T-helper 22 cell (primary cell): ENCODE data around the gene CNTFR.

Experiments
- DNase-seq: peaks from one replicate; pipeline ENCODE4 v3.0.0-alpha.2; 2020; ENCODE audit warnings: low read depth

CNTFR gene

DNA sequence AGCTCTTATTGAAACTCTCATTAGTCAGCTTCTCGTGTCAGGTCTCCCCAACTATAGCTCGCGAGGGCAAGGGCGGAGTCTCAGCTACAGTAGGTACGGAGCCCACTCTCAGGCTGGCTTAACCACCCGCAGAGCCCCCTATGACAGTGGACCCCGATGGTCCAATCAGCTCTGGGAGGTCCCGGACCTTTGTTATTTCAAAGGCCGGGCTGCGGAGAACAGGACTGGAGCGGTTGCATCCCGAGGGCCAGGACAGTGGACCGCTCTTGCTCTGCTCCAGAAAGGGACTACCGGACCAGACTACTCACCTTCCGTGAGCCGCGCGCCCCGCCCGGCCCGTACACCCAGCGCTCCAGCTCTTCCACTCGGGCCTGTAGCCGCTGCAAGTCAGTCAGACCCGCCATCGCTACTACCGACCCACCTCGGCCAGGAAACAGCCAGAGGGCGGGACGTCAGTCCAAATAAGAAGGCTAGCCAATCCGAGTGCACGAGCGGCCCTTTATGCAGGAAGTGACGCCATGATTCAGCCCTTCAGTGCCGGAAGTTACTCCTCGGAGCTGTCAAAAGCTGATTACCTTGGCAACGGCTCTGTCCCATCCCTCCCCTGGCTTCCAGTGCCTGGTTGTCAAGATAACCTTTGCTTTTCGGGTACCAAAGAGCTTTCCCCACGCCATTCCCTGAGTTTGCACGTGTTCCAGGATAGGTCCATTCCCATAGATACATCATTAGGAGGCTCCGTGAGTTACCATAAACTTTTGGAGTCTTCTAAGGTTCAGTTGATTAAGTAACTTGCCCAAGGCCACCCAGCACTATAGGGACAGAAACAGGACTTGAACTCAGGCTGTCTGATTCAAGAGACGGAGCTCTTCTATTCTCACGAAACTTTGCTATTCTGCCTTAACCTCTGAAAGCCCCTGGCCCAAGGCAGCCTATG, 30.8 kb upstream of the CNTFR start, which contains the start of gene DCTN3:
TSS of gene DCTN3 (minus strand) at position 435 of the 934 bp plus-strand sequence. CDS start at position 404, 31 bp downstream.
- peak; percentile 86 for DNase-seq

DNA sequence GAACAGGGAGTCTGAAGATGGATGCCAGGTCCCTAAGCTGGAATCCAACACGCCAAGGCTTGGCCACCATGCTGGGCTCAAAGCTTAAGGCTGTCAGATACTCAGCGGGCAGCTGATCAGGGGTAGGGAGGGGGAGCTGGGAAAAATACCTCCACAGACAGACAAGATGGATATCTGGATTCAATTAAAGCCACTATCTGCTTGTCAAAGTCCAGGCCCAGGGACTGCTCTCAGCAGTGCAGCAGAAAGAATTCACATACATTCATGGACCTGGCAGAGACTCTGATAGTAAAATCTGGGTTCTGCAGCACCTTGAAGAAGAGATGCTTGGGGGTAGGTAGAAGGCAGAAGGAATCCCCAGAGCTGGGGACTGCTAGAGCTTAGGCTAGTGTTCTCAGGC, 25.6 kb upstream of the CNTFR start:
- no peak for DNase-seq

DNA sequence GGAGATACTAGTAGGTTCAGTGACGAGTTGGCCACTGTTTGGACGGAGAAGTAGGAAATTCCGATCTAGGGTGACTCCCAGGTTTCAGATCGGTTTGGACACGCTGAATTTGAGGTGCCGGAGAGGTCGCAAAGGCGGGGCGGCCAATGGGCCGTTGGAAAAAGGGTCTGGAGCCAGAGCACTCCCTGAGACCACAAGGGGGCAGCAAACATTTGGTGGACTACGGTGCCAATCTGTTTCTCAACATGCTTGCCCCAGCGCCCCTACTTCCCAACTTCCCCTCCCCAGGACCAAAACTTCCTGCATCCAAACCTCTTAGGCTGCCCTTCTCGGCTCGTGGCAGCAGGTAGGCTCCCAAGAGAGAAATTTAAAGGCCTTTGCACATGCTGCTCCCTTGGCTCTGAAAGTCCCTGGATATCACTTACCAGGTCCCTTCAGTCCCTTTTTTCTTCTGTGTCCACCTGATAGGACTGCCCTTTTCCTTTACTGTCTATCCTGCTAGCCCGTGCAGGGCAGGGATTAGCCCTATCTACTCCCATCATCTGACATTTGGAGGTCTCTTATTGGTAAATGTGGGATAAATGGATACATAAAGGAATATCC, 23.4 kb upstream of the CNTFR start:
- peak; percentile 41 for DNase-seq

DNA sequence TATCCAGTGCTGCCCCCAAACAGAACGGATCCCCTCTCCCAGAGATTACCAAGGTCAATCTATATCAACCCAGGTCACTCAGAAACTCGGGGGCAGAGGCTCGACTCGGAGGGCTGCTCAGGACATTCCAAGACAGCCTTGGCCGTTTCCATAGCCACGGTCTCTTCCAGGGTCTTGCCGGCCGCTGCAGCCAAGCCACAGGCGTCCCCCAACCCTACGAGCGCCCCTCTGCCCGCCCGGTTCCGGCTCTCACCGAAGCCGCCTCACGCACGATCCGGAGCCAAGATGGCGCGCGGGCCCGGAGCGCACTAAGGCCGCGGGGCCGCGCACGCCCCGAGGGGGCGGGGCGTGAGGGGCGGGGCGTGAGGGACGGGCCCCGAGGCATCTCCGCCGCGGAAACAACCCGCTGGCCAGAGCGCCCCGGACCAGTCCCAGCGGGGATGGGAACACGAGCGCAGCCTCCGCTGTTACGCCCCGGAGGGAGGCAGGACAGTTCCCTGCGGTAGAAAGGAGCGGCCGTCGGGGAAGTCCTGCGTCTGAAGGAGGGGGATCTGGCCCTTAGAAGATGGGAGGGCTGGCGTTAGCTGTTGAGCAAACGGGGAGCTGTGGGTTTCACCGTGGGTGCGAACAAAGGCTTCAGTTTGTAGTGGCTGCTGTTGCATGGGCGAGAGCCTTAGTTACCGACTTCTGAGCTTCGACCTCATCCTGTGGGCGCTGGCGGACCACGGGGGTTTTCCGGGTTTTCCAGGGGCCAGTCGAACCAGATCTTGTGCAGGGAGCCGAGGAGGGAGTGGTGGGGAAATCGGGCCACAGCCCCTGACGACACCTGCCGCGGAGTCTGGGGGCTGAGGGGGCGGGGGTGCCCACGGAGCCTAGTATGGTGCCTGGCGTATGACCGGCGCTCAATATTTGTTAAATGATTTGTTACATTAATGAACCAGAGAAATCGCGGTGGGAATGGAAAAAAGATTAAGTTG, 22.6 kb upstream of the CNTFR start, which contains the start of gene RPP25L:
TSS of gene RPP25L (minus strand) at position 287 of the 977 bp plus-strand sequence. CDS start 801 bp downstream, outside the sequence.
- DNase-seq, result peak; percentile 70

DNA sequence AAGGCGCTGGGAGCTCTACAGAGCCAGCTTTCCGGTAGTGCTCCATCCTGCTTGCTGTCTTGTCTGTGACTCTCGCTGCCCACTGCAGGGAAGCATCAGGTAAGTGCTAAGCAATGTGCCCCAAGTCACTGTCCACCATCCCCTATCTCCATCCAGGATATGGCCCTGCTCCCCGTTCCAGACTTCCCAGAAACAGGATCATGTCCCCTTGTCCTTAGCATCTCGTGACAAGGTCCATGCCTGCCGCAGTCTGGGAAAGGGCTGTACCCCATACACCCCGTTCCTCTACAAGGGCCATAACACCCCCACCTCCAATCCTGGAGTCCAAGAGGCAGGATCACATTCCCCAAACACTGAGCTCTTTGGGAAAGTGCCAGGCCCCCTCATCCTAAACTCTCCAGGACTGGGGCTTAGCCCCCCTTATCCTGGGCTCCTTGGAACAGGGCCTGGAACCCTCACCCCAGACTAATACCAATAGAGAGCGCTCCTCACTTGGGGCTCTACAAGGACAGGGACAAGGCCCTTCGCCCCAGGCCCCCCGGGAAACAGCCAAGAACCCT, 21.8 kb upstream of the CNTFR start:
- DNase-seq, result no peak

DNA sequence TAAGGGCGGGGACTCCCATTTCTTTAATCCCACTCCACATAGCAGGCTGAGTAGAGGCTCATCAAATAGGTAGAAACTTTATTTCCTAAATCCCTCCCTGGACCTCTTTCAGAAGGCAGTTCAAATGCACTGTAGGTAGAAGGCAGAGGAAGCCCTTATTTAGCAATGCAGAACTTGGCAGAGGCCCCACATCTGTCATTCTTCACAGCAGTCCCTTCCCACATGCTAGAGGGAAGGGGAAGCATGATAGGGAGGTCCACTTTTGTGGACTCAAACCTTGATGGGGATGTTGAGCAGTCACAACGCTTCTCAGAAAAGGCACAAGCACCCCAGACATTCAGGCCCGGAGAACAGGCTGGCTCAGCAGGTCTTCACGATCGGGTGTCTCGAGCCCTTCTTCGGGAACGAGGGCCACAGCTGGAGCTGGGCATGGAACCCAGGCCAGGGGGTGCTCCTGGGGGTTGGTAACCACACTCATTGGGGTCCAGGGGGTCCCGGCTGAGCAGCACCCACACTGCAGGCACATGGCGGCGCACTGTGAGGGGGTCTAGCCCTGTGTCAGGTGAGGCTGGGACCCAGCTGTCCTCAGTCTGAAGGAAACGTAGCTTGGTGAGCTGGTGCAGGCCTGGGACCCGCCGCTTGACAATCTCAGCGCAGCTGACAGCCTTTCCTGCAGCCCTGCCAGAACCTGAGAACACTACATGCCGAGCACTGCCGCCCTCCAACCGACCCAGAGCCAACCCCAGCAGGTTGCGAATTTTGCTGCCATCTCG, 21.1 kb upstream of the CNTFR start:
- DNase-seq, result no peak

DNA sequence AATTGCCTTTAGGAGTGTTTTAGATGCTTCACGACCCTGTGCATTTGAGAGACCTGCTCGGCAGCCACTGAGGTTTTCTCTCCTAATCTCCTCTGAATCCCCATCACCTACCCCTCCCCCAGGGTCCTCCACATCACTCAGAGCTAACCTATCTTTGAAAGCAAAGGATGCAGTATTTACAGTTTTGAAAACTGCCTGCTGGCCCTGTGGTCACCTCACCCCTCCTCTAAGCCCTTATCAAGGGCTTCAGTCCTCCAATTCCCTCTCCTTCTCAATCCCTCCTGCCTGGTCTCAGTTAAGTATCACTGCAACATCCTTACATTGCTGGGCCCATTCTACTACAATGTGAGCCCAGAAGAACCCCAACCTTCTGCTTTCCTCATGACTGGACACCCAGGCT, 17.8 kb upstream of the CNTFR start:
- no peak for DNase-seq

DNA sequence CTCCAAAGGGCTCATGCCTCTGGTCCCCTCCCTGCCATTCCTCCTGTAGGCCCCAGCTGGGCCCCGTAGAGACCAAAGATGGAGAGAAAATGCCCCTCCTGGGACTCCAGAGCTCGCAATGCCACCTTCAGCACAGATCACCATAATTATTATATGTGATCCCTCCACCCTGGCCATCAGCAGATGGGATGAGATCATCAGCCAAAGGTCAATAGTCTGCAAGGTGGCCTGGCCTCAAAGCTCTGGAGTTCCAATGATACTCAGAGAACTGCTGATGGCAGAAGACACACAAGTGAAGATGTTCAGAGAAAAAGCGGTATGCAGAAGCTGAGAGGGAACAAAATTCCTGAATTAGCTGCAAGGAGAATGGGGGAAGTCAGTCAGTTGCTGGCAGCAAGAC, 17.4 kb upstream of the CNTFR start:
- DNase-seq, result no peak

DNA sequence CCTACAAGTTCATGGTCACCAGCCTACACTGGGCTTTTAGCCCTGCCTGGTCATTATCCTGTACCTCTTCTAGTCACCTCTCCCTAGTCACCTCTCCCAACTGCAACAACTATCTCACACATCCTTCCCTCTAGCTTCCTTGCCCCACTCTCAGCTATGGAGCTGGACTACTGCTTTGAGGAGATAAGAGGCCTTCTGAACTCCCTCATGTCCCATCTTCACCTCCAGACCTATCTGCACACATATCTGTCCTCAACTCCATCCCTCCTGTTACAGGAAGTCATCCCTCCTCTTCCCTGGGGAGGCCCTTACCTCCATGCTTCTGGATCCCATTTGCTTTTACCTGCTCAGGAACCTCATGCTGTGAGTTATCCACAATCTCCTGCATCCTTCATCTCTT, 16.7 kb upstream of the CNTFR start:
- DNase-seq, result no peak

DNA sequence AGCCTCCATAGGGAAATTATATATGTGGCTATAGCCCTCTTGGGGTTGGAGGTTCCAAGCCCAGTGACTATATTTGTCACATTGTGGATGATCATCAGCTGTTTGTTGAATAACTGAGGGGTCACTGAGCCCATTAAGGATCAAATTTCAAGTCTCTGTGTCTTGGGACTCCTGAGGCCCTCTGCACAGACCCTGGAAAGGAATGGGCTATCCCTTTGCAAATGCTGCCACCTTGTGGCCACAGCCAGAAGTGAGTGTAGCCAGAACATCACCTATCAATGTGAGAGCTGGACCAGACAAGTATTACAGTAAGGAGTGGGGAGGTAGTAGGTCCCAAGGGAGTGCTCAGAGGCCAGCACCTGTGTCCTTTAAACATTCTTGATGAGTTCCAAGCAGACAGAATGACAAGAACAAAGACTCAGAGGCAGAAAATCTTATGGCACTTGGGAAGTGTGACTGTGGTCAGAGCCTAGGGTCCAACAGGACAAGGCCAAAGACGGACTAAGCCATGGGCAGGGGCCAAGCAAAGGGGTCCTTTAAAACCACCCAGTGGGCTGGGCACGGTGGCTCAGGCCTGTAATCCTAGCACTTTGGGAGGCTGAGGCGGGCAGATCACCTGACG, 14.2 kb upstream of the CNTFR start:
- DNase-seq, result peak; percentile 43

DNA sequence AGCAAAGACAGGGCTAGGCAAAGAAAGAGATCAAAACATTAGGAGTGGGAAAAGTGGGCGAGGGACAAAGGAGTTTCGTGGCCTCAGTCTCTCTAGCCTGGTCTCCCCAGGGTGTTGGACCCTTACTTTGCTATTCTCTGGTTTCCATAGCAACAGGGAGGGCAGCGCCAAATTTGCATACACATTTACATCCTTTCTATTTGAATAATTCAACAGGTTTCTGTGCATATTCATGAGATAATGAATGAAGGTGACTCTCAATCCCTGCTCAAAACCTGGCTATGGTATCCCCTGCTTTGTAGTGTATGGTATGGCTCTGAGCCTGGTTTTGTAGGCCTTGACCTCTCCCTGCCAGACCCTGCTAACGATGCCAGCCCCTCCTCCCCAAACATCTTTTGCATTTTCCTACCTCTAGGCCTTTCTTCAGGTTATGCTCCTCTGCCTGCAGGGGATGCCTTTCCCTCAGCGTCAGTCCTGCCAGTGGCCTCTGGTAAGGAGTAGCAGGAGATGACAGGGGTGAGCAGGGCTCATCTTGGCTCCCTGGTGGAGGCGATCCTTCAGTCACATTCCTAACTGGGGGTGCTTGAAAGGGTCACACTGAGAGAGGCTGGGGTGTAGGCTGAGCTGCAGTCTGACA, 12.5 kb upstream of the CNTFR start:
- no peak for DNase-seq

DNA sequence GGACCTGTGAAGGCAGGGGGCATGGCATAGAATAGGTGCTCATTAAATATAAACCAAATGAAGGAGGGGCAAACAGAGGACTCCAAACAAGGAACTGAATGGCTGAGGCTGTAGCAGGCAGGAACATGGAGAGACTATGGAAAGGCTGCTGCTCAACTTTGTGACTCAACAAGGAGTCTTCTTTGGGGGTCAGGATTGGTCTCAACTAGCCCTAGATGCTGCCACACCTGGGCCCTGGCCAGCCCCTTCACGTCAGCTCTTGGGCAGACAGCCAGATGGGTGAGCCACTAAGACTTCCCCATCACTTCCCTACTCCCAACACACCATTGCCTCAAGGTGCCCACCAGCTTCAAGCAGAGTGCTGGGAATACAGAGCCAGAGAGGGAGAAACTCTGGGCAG, 11.4 kb upstream of the CNTFR start:
- DNase-seq, result no peak

DNA sequence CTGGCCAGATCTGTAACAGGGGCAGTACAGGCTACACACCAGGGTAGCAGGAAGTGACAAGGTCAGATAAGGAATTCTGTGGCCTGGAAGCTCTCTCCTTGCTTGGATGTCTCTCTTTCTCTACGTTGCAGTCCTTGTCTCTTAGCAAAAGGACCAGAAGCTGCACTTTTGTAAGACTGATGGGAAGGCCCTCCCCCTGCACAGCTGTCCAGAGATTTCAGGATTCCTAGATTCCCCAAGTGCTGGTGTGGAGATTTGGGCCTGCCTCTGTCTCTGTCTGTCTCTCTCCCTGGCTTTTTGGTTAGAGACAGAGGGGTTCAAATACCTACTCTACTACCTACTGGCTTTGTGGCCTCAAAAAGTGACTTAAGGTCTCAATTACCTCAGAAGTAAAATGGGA, 10.0 kb upstream of the CNTFR start:
- no peak for DNase-seq

DNA sequence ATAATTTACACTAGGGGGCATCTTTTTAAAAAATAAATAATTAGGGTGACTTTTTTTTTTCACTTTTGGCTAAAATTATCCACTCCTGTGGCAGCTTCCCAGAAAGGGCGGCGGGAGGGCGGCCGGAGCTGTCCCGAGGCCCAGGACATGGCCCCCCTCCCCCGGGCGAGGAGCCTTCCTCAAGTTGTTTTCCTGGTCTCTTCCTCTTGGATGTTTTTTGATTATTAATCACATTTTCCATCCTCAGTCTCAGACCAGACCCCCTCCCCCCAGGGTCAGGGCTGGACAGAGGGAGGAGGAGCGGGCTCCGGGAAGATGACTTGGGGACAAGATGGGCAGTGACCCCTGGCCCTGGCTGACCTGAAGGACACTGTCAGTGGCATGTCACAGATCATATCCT, 4.7 kb upstream of the CNTFR start:
- DNase-seq, result no peak

DNA sequence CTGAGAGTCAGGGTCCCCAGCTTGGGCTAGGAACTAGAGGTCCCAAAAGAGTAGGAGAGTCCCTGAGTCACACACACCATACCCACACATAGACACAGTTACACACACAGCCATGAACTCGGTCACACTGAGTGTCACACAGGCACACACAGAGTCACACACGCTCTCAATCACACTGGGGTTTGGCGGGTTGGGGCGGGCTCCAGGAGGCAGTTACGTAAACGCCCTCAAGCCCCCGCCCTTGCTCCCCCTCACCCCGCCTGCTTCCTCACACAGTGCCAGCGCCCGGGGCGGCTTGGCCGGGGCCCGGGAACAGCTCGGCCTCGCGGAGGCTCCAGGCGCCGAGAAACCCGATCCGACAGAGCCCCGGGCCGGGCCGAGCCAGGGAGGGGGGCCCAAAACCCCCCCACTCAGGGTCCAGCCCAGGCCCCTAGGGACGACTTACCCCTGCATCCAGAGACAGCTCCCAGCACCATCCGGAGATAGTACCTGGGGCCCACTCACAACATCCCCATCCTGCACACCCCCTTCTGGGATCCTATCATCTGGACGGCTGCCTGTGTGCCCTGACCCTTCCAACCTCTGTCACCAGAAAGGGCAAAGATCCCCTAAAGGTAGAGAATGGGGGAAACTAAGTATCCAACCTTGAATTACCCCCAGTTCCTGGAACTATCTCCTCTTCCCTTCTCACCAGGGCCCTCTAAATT, 3.5 kb upstream of the CNTFR start:
- no peak for DNase-seq

DNA sequence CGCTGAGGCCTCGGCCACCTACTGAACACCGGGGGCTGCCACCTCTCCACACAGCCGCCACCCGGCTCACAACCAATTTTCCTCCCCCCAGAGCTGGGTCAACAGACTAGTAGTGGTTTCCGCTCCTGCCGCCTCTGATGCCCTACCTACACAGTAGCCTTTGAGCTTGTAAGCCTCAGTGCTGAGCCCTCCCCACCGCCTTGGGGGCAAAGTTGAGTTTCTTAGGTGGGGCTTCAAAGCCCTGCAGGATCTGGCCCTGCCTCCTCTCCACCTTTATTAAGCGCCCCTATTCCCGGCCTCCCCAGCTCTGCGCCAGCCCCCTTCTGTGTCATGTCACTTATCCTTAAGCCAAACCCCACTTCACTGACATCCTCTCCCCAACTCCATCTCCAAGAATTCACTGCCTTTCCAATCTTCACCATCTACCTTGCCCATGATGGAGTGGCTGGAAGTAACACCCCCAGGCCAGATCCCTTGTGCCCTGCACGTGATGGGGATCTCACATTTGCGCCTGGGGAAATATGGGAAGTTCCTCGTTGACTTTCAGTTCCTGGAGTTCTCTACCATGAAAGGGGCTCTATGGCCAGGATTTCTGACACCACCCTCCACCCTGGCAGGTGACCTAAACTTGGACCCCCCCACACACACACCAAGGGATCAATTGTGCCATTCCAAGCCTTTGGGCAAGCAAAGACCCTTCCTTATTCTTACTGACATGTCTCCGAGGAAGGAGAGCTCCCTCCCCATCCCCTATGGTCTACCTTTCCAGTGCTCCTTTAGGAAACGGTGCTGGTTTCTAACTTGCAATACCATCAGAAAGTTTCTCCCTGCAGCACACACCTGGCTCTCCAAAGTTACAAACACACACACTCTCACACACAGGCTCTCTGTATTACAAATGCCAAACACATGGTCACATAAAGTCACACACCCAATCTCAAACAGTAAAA, 2.7 kb upstream of the CNTFR start:
- no peak for DNase-seq

DNA sequence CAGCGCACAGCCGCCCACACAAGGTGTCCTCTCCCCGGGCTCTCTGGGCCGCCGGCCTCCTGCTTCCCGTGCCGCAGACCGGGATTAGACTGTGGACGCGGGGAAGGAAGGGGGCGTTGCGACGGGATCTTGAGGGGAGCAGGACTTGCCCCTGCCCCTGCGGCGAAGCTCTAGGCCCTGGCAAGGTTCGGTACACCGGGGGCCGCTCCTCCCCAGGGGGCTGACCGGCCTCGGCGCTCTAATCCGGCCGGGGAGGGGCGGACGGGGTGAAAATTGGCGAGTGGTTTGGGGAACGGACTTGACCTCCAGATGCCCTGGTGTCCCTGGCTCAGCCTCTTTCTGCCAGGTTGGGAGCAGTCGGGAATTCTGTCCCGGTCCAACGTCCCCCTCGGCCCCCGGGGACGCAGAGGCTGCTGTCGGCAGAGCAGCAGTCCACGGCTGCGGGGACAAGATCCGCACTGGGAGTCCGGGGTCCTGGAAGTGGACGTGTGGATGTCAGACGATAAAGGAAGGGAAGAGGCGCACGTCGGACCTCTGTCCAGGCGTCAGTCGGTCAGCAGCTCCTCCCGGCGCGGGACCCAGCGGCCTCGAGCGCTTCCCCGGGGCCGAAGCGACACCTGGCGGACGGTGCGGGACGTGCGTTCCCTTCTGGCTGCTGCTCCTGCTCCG, 1.9 kb upstream of the CNTFR start:
- peak; percentile 36 for DNase-seq
